GM12874 (cell line): ENCODE data around the gene ZNF100.

Experiments
- CTCF ChIP-seq: IDR thresholded peaks from 2 replicates; pipeline ENCODE4 v1.5.1; 2011; ENCODE audit warnings: low read depth, mild to moderate bottlenecking, control low read depth, low read length, moderate library complexity; ENCODE audit not compliant: insufficient read depth

Gene ZNF100

GRCh38 chr19:21750586-21751128 is 16.7 kb downstream of the ZNF100 start:
- TF ChIP-seq CTCF = no peak

GRCh38 chr19:21749090-21749489 is 18.3 kb downstream of the ZNF100 start:
- TF ChIP-seq CTCF = no peak

GRCh38 chr19:21748088-21748487 is 19.3 kb downstream of the ZNF100 start:
- no peak for TF ChIP-seq CTCF

GRCh38 chr19:21740559-21740958 is 26.8 kb downstream of the ZNF100 start:
- TF ChIP-seq CTCF = no peak

GRCh38 chr19:21713761-21714160 is 53.6 kb downstream of the ZNF100 start:
- no peak for TF ChIP-seq CTCF

- TF ChIP-seq CTCF = no peak
Measured at GRCh38 chr19:21709464-21709863, 57.9 kb downstream of the ZNF100 start.

- no peak for TF ChIP-seq CTCF
Measured at GRCh38 chr19:21707065-21707464, 60.3 kb downstream of the ZNF100 start.
